ENCODE data around the gene CYP24A1.

DNA sequence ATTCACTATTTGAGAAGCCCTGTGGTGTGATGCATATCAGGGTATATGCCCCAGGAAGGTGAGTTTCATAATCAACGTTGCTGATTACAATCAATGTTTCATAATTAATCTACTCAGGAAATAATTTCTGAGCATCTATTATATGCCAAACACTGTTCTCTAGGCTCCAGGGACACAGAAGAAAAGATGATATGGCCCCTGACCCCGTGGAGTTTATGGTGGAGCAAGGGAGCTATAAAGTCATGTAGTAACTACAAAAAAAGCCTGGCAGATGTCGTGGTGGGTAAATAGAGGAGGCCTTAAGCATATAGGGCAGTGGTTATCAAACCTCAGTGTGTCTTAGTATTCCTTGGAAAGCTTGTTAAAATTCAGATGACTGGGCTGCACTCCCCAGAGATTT, 63.3 kb downstream of the CYP24A1 start:
- TF ChIP-seq, protein P1, sequence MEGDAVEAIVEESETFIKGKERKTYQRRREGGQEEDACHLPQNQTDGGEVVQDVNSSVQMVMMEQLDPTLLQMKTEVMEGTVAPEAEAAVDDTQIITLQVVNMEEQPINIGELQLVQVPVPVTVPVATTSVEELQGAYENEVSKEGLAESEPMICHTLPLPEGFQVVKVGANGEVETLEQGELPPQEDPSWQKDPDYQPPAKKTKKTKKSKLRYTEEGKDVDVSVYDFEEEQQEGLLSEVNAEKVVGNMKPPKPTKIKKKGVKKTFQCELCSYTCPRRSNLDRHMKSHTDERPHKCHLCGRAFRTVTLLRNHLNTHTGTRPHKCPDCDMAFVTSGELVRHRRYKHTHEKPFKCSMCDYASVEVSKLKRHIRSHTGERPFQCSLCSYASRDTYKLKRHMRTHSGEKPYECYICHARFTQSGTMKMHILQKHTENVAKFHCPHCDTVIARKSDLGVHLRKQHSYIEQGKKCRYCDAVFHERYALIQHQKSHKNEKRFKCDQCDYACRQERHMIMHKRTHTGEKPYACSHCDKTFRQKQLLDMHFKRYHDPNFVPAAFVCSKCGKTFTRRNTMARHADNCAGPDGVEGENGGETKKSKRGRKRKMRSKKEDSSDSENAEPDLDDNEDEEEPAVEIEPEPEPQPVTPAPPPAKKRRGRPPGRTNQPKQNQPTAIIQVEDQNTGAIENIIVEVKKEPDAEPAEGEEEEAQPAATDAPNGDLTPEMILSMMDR (IDR thresholded peaks at IDR 0.05; ENCODE audit: low read length) = no peak
- no peak for TF ChIP-seq EZH2 (IDR thresholded peaks at IDR 0.05; ENCODE audit: borderline replicate concordance, low read length)
